Stimulated activated CD4-positive, alpha-beta T cell treated with anti-CD3 and anti-CD28 coated beads, Interleukin-4, amount 100 ng/mL, for 48 hours (primary cell): Measurements from ENCODE around the gene SLC39A10.
"Not testable (repeated sequence)": the region's sequence is repeated elsewhere in the genome, so short reads cannot be mapped to it uniquely, and the experiment has no call there.

Experiments
- DNase-seq, 2 donors: peaks; one replicate each; pipeline ENCODE4 v3.0.0-alpha.2; 2020; ENCODE audit warnings: low read depth in 2 of 2

SLC39A10 gene

DNA sequence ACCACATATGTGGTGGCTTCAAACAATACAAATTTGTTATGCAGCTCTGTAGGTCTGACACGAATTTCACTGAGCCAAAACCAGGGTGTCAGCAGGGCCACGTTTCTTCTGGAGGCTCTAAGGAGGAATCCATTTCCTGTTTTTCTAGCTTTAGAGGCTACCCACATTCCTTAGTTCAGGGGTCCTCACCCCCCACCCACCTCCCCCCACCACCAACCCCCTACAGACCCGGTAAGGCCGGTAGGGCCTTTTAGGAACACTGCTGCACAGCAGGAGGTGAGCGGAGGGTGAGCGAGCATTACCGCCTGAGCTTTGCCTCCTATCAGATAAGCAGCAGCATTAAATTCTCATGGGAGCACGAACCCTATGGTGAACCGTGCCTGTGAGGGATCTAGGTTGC, 10.6 kb upstream of the SLC39A10 start:
- DNase-seq, result no peak

DNA sequence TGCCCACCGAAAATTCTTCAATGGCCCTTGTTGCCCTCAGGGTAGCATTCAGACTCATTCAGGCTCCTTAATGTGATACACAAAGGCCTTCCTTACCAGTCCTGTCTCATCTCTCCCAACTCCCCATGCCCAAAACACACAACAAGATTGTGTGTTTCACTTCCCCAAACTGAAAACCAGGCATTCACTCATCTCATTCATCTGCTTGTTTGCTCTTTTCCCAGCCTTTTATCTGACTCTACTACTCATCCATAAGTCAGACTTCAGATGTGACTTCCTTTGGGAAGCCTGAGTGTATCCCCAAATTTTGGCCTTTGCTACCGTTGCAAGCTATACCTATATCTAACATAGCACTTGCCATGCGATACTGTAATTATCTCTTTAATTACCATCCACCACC, 9.7 kb upstream of the SLC39A10 start:
- DNase-seq, result no peak

DNA sequence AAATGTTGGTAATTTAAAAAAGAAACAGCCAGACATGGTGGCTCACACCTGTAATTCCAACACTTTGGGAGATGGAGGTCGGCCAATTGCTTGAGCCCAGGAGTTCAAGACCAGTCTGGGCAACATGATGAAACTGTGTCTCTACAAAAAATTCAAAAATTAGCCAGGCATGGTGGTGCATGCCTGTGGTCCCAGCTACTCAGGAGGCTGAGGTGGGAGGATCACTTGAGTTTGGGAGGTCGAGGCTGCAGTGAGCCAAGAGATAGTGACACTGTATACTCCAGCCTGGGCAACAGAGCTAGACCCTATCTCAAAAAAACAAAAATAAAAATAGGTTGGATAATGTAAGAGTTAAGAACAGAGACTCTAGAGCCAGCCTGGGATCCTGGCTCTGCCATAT, 8.7 kb upstream of the SLC39A10 start:
- not testable (repeated sequence) for DNase-seq

DNA sequence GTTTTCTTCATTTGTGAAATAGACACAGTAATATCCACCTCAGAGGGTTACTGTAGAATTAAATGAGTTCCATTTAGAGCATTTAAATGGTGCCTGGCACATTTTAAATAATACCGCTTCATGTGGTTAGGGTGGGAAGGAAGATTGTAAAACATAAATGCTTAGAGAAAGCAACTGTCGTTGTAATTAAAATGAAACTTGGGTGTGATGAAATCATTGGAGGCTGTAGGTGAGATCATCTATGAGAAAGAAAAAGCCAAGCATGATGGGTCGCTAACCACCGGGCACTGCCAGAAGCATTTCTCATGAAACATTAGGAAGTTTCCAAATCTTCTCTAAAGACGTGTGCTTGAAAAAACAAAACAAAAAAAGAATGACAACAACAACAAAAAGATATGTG, 8.2 kb upstream of the SLC39A10 start:
- no peak for DNase-seq

DNA sequence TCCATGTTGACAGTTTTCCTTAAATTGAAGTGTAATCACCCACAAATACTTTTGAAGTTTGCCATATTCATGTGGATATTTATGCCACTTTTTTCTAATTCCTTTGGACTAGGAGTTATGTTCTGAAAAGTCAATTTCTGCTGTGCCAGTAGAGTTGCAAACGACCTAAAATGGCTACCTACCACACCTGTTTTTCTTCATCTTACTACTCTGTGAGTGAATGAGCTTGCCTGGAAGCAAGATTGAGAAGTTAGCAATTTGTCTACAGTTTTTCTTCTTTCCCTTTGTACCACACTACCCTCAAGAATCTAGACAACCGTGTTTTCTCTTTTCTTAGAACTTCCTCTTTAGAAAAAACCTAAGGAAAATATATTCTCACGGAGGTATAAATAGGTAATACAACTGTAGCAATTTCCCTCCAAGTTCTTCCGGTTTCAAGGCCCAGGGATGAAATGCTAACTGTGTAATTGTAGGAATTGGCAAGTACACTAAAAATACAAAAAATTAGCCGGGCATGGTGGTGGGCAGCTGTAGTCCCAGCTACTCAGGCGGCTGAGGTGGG, 7.3 kb upstream of the SLC39A10 start:
- DNase-seq, result no peak

DNA sequence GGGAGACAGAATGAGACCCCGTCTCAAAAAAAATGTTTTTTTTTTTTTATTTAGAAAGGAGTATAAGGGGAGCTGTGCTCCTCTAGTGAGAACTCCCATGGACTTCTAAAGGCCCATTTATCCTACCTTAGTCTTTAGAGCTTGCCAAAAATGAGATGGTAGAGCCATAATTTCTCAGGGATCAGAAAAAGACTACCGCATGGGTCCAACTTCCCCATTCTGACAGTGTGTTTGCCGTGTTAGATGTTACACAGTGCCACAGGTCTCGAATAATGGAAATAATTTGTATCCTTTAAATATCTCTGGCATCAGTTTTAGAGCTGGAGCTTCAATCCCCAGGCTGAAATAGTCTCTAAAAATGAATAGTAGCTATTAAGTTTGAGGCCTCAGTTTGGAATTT, 6.0 kb upstream of the SLC39A10 start:
- no peak for DNase-seq

DNA sequence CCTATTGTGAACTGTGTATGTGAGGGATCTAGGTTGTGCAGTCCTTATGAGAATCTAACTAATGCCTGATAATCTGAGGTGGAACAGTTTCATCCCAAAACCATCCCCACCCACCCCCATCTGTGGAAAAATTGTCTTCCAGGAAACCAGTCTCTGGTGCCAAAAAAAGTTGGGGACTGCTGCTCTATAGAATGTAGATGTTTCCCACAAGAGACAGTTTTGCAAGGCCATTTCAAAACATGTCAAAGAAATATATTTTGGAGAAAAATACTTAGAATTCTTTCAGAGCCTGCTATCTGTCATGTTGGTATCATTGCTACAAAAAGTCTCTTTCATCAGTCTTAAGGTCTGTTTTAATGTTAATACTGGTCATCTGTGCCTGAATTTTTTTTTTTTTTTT, 4.1 kb upstream of the SLC39A10 start:
- DNase-seq, result no peak

DNA sequence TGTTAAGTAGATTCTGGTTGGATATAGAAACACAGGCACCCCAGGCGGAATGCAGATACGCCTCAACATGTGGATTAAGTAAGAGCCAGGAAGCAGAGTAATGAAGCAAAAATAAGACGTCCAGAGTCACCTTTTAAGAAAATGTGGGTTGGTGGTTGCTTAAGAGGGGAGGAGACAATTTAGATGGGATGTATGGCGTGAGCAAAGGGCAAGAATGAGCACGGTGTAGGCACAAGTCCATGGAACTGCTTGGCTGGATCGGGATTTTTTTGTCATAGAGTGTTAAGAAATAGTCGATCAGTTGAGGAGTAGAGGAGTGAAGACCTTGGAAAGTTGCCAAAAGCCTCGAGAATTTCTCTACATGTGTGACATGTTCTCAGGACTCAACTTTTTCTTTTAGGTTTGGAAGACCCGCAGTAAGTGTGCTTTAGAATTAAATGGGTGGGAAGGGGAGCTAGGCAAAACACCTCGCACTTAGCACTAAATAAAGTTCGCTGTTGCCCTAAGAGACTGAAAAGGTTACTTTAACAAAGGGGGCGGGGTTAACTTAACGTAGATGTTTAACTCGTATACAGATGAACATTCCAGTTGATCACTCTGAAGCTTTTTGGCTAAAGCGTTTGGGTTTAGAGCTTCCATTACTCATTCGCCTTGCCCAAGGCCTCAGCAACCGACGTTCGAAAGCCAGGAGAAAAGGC, 716 bp upstream of the SLC39A10 start:
- no peak for DNase-seq

DNA sequence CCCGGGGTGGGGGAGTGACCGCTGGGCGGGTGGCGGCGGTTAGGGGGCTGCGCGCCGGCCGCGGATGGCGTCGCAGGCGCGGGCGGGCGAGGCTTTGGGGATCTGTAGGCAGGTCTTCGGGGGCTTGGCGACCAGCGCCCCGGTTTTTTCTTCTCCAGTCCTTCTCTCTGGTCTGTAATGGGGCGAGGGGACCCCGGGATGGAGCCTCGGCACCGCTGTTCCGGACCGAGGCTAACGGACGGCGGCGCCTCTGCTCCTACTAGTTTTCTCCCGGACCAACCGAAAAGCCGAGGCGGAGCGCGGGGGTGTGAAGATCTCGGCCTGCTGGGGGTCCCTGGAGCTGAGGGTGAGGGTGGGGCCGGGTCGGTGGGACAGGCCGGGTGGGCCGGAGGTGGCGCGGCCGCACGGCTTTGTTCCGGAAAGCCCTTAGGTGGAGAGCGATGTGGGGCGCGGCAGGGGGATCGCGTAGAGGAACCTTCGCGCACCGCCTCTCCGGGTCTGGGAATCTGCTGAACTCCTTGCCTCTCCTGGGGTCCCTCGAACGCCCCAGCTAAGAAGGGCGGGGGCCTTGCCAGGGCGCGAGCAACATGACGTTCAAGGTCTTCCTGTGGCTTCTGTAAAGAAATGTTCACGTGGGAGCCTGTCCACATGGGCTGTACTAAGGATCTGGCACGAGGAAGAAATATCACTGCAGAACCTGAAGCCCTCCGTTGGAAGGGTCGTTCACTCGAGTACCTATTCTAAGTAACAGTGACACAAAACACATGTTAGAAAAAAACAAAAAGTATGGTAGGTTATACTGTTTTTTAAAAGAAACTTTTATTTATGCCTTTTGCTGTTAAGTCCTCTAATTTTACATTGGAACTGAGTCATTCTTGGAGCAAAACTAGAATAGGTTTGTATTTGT, 861 bp downstream of the SLC39A10 start:
- DNase-seq, result peak; percentile 52 to 54

DNA sequence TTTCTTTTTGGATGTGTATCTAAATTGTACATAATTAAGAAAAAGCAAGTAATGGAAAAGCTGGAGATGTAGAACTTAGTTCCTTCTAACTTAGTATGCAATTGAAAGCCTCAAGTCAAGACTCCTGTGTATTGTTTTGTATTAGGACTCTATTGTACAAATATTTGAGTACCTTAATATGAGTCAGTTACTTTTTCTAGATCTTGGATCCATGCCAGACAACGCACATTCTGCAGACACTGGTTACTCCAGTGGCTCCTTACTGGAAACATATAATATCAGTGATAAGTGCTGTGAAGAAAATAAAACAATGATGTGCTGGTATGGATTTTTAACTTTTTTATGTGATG, 1.5 kb downstream of the SLC39A10 start:
- no peak for DNase-seq

DNA sequence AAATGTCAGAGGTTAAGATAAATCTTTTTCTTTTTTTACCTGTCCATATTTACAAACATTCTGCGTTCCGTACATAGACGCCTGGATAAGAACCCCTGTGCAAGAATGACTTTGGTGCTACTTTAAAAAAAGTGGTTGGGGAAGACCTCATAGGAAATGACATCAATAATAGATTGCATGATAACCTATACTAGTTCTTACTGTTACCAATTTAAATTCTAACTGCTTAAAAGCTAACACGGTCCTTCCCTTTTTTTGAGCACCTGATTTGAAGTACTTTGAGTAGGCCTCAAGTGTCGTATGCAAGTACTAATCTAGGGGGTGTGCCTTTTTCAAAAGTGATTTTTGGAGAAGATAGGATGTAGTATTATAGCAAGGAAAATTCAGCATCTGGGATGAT, 2.1 kb downstream of the SLC39A10 start:
- no peak for DNase-seq

DNA sequence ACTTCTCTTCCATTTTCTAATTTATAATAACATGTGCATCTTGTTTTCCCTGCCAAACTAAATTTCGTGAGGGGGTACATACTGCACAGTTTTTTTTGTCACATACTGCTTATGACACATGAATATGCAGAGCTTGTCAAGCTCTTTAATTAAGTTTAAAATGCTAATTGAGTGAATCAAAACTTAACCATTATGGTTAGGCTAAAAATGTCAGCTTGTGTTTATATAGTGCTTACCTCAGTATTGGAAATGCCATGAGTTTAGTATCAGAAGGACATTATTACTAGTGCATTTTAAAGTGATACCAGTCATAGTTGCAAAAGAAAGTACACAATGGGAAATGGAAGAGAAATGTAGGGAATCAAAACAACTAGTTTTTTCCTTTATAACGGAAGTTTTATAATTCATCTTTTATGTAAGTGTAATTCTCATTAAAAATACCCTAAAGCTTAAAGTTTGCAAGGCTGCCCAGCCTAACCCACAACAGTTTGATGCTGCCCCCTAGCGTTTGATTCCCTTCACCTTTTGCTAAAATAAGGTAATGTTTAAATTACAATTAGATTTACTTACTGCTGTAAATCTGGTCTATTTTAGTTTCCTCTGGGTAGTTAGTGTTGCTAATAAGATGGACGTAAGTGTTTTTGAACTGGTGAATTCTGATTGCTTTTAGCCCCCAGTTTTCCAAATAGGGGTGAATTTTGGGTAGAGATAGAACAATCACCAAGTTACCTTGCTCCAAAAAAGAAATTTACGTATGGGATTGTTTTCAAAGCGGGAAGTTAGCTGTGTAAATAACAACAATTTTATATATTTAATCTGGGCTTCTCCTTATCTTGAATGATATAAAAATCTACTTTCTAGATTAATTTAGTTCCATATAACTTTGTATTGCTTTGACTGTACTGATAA, 3.2 kb downstream of the SLC39A10 start:
- peak; percentile 68 to 73 for DNase-seq

DNA sequence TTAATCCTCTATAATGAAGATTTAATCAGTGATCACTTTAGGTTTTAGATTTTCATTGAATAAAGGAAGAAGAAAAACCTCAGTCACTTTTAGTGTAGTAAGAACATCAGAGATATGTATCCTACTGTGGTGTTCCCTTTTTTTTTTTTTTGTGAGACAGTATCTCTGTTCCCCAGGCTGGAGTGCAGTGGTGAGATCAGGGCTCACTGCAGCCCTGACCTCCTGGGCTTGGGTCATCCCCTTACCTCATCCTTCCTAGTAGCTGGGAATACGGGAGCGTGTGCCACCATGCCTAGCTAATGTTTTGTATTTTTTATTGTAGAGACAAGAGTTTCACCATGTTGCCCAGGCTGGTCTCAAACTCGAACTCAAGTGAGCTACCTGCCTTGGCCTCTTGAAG, 5.1 kb downstream of the SLC39A10 start:
- no peak for DNase-seq

DNA sequence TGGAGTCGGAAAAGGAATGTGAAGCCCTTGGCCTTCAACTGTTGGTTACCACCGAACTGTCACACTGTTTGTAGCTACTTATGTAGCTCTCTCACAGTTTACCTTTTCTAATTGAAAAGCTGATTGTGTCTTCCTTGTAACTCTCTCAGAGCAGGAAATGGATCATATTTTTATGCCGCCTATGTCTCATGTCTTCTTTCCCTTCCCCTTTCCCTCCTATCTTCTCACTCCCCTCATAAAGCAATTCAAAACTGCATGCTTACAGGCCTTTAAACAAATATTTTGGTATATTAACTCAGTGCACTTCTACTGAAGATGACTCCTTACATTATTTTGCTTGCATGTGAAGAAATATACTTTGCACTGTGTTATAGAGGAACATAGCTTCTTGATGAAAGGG, 6.0 kb downstream of the SLC39A10 start:
- no peak for DNase-seq

DNA sequence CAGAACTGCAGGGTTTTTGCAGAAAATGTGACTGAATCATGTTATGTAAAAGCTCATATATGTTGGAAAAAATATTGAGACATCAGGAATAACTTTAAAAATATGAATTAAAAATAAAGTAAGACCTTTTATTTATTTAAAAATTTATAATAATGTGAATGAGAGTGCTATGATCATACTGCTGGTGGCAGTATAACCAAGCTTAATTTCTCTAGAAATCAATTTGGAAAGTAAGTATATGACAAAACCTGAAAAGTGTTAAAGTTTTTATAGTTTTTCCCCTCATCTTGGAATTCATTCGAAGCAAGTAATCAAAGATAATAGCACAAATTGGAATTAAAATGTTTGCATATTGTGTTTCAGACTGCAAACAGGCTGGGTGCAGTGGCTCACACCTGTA, 7.5 kb downstream of the SLC39A10 start:
- no peak for DNase-seq

DNA sequence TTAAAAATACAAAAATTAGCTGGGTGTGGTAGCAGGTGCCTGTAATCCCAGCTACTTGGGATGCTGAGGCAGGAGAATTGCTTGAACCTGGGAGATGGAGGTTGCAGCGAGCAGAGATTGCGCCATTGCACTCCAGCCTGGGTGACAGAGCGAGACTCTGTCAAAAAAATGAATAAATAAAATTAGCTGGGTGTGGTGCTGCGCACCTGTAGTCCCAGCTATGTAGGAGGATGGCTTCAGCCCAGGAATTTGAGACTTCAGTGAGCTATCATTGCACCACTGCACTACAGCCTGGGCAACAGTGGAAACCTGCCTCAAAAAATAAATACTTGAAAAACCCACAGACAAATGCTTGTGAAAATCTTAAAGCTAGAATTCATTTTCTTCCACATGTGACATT, 8.1 kb downstream of the SLC39A10 start:
- not testable (repeated sequence) for DNase-seq

DNA sequence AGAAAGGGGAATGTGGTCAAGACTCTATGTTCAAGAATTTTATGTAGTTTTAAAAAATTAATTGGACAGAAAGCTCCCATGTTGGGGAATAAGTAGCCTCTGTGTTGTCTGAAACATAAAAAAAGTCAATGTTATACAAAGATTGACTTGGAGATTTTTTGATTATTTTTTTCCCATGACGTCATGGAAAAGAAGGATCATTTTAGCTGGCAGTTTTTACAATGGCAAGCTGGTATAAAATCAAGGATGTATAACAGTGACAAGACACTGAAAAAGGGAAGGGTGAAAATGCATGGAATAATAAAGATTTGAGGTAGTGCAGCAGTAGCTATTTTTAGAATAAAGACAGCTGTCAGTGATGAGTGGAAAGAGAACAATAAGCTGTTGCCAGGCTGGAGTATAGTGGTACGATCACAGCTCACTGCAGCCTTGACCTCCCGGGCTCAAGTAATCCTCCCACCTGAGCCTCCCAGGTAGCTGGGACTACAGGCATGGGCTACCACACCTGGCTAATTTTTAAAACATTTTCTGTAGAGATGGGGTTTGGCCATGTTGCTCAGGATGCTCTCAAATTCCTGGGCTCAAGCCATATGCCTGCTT, 9.2 kb downstream of the SLC39A10 start:
- DNase-seq, result no peak

DNA sequence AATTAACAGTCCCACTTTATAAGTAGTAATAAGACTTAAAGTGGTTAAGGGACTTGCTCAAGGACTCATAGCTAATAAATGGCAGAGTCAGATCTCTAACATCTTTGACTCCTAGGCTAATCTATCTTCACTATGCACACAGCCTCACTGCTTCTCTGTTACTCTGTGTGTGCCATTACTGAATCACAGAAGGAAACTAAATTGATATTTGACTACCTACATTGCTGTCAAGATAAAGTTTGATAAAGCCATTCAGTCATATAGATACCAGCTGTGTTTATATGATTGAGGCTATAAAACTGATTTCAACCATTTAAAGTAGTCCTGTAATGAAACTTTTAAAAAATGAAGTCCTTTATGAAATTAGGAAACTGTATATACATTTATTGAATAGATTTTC, 10.9 kb downstream of the SLC39A10 start:
- no peak for DNase-seq

DNA sequence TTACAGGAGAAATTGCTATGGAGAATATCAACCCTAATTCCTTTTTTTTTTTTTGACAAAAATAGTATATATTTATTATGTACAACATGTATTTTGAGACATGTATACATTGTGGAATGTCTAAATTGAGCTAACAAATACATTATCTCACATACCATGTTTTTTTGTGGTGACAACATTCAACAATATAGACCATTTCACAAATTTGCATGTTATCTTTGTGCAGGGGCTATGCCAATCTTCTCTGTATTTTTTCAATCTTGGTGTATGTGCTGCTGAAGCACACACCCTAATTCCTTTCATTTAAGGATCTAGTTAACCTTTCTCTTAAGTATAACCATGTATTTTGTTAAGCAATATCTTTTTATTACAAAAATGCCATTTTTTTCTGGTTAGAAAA, 13.2 kb downstream of the SLC39A10 start:
- DNase-seq, result no peak

DNA sequence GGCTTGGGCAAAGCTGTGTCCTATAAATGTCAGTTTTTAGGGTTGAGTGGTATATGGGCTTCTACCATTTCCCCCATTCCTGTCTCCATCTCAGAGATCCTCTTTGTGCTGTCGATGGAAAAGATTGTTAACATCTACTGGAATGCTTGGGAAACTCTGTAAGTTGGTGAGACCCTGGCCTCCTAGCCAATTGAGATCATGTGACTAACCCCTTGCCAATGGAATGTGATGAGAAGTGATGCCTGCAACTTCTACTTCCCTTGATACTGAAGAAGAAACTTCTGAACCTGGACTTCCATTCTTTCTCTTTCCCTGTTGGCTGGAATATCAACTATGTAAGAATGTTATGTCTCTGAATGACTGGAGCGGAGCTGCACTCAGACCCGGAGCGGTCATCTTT, 14.5 kb downstream of the SLC39A10 start:
- DNase-seq, result no peak

DNA sequence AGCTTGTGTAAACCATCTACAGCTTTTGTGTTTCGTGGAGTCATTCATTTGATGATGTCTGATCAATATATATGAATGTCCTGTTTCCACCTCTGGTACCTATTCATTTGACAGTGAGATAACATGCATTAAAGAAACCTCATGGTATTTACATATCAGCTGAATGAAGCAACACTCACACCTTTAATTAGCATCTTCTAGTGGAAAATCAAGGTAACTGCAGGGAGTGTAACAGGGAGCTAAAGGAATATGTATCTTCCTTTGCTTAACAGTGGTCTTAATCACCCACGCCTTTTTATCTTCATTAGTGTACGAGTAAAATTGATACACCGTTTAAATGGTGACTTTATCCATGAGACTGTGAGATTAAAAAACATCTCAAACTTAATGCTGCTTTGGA, 15.6 kb downstream of the SLC39A10 start:
- DNase-seq, result no peak
